HepG2 (cell line): ENCODE measurements around the gene BRAF. TPM values are rescaled to one million over a fixed set of nuclear protein-coding genes. Genes with fewer than 3 reads are reported as not detected.

Experiments used
- CENPT ChIP-seq: sonication (generic); formaldehyde crosslinking; IDR thresholded peaks from 2 replicates; pipeline ENCODE4 v1.8.0; 2022; ENCODE audit warnings: low read depth, mild to moderate bottlenecking, moderate library complexity, missing genetic modification reagents
- ERF ChIP-seq: IDR thresholded peaks from 2 replicates; pipeline ENCODE4 v1.6.1; 2018; ENCODE audit warnings: missing biosample characterization, missing genetic modification reagents
- SRSF1 ChIP-seq: fragments of 200-400 bp; formaldehyde crosslinking; optimal IDR thresholded peaks from 2 replicates; pipeline ENCODE3; 2017; ENCODE audit warnings: mild to moderate bottlenecking, low read depth, low read length, moderate library complexity
- ZNF557 ChIP-seq: sonication (generic); formaldehyde crosslinking; IDR thresholded peaks from 2 replicates; pipeline ENCODE4 v1.4.0; 2020; ENCODE audit warnings: missing genetic modification reagents
- ZNF558 ChIP-seq: sonication (generic); formaldehyde crosslinking; IDR thresholded peaks from 2 replicates; pipeline ENCODE4 v1.9.0; 2022; ENCODE audit warnings: mild to moderate bottlenecking, missing genetic modification reagents, borderline replicate concordance
- polyA plus RNA-seq, 8 experiments: library from polyadenylated mRNA; depleted of rRNA in 3 of 8; stranded (reverse) in 7 of 8; unstranded in 1 of 8; fragments of >200 nt; fragmentation: Illumina TruSeq in 4 of 8; extraction: Trizol in 4 of 8; gene quantifications; 2 replicates each; pipeline versions ENCODE4 v1.2.1 to v1.2.3, GENCODE V29; 2011 to 2016; ENCODE audit warnings: low read depth in 4 of 8, missing spikeins in 1 of 8, mixed read lengths in 1 of 8; ENCODE audit not compliant: insufficient read depth in 1 of 8
- total RNA-seq, 5 experiments: library from RNA; depleted of rRNA; stranded (reverse); fragments of >200 nt; fragmentation: Illumina TruSeq; extraction: Trizol; gene quantifications; 2 replicates each; pipeline ENCODE4 v1.2.3, GENCODE V29; 2016; ENCODE audit warnings: low read depth in 1 of 5
- TF ChIP-seq, protein P1 (sequence below): sonication (generic); formaldehyde crosslinking; IDR thresholded peaks from 2 replicates; pipeline ENCODE4 v1.5.1; 2020; ENCODE audit warnings: mild to moderate bottlenecking, missing genetic modification reagents, moderate library complexity
- TF ChIP-seq, protein P2 (sequence below): IDR thresholded peaks from 2 replicates; pipeline ENCODE4 v1.6.1; 2016; ENCODE audit warnings: low read depth, borderline replicate concordance
- TF ChIP-seq, protein P3 (sequence below): sonication (generic); formaldehyde crosslinking; IDR thresholded peaks from 2 replicates; pipeline ENCODE4 v1.4.0; 2020; ENCODE audit warnings: missing genetic modification reagents
- TF ChIP-seq, protein P4 (sequence below): sonication (generic); IDR thresholded peaks from 2 replicates; pipeline ENCODE4 v1.6.1; 2016; ENCODE audit warnings: low read depth, borderline replicate concordance

The BRAF gene
- total and polyA plus RNA-seq, 2 of the 13 experiments (the other 11 are each of a cell fraction or from before 2014, with no cell fraction given), result 12.5 to 13.4 TPM

DNA sequence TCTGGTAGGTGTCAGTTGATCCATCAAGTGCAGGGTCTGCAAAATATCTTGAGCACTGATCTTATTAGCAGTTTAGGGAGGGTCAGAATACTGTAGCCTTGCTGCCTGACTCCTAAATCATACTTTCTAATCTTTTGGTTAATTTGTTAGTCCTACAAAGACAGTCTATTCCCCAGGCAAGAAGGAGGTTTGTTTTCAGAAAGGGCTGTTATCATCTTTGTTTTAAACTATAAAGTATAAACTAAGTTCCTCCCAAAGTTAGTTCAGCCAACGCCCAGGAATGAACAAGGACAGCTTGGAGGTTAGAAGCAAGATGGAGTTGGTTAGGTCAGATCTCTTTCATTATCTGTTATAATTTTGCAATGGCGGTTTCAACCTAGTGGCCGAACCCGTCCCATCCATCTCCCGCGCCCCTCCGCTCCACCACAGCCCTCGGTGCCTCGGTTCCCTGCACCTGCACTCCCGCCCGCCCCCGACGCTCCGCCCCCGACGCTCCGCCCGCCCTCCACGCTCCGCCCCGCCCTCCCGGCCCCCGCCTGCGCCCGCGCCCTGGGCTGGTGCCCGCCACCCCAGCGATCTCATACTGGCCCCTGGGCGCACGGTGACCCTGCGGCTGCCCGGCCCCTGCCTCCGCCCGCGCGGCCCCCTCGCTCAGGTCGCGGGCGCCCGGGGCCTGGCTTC, 252.2 kb downstream of the BRAF start, which contains the start of gene ADCK2 (continued):
- TF ChIP-seq, protein P1, sequence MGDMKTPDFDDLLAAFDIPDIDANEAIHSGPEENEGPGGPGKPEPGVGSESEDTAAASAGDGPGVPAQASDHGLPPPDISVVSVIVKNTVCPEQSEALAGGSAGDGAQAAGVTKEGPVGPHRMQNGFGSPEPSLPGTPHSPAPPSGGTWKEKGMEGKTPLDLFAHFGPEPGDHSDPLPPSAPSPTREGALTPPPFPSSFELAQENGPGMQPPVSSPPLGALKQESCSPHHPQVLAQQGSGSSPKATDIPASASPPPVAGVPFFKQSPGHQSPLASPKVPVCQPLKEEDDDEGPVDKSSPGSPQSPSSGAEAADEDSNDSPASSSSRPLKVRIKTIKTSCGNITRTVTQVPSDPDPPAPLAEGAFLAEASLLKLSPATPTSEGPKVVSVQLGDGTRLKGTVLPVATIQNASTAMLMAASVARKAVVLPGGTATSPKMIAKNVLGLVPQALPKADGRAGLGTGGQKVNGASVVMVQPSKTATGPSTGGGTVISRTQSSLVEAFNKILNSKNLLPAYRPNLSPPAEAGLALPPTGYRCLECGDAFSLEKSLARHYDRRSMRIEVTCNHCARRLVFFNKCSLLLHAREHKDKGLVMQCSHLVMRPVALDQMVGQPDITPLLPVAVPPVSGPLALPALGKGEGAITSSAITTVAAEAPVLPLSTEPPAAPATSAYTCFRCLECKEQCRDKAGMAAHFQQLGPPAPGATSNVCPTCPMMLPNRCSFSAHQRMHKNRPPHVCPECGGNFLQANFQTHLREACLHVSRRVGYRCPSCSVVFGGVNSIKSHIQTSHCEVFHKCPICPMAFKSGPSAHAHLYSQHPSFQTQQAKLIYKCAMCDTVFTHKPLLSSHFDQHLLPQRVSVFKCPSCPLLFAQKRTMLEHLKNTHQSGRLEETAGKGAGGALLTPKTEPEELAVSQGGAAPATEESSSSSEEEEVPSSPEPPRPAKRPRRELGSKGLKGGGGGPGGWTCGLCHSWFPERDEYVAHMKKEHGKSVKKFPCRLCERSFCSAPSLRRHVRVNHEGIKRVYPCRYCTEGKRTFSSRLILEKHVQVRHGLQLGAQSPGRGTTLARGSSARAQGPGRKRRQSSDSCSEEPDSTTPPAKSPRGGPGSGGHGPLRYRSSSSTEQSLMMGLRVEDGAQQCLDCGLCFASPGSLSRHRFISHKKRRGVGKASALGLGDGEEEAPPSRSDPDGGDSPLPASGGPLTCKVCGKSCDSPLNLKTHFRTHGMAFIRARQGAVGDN, result no peak
- TF ChIP-seq ZNF558 (CRISPR knock-in tag), result 0 out of 2 replicates have a peak, but pooled peaks have one; percentile 2
- 0 out of 2 replicates have a peak, but pooled peaks have one; percentile 9 for TF ChIP-seq ERF
- TF ChIP-seq ZNF557, result no peak
- TF ChIP-seq SRSF1, result no peak
- TF ChIP-seq, protein P2, sequence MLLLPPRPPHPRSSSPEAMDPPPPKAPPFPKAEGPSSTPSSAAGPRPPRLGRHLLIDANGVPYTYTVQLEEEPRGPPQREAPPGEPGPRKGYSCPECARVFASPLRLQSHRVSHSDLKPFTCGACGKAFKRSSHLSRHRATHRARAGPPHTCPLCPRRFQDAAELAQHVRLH (CRISPR knock-in tag), result no peak
- TF ChIP-seq, protein P3, sequence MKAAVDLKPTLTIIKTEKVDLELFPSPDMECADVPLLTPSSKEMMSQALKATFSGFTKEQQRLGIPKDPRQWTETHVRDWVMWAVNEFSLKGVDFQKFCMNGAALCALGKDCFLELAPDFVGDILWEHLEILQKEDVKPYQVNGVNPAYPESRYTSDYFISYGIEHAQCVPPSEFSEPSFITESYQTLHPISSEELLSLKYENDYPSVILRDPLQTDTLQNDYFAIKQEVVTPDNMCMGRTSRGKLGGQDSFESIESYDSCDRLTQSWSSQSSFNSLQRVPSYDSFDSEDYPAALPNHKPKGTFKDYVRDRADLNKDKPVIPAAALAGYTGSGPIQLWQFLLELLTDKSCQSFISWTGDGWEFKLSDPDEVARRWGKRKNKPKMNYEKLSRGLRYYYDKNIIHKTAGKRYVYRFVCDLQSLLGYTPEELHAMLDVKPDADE (CRISPR knock-in tag), result no peak
- TF ChIP-seq, protein P4, sequence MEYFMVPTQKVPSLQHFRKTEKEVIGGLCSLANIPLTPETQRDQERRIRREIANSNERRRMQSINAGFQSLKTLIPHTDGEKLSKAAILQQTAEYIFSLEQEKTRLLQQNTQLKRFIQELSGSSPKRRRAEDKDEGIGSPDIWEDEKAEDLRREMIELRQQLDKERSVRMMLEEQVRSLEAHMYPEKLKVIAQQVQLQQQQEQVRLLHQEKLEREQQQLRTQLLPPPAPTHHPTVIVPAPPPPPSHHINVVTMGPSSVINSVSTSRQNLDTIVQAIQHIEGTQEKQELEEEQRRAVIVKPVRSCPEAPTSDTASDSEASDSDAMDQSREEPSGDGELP, result no peak
- TF ChIP-seq CENPT (CRISPR knock-in tag), result 0 out of 2 replicates have a peak, but pooled peaks have one; percentile 31
- TF ChIP-seq, all 625 proteins: peak for 10
